DMS53 (cell line): Measurements from ENCODE around the gene HLA-DRB1.
A peak's percentile ranks its signal among the peaks of the same experiment; 100 is the strongest.
"Not testable (repeated sequence)": the region's sequence is repeated elsewhere in the genome, so short reads cannot be mapped to it uniquely, and the experiment has no call there.

ENCODE experiments used
- DNase-seq: peaks from one replicate; lab custom pipeline; 2025; lab: John Stamatoyannopoulos, UW

HLA-DRB1 gene

GRCh38 chr6:32609731-32610640 lies 20.3 kb upstream of the HLA-DRB1 start:
- DNase-seq: peak; percentile 93

GRCh38 chr6:32609391-32609730 lies 19.7 kb upstream of the HLA-DRB1 start:
- DNase-seq: no peak

- DNase-seq: peak; percentile 38
Measured at GRCh38 chr6:32608362-32608761, 18.7 kb upstream of the HLA-DRB1 start.

GRCh38 chr6:32607988-32608298 lies 18.3 kb upstream of the HLA-DRB1 start:
- DNase-seq: no peak

GRCh38 chr6:32607263-32607987 lies 17.8 kb upstream of the HLA-DRB1 start:
- DNase-seq: no peak

GRCh38 chr6:32604434-32604877 lies 14.8 kb upstream of the HLA-DRB1 start:
- DNase-seq: peak; percentile 17

- no peak for DNase-seq
Measured at GRCh38 chr6:32603888-32604287, 14.2 kb upstream of the HLA-DRB1 start.

GRCh38 chr6:32603222-32603621 lies 13.6 kb upstream of the HLA-DRB1 start:
- no peak for DNase-seq

- DNase-seq: no peak
Measured at GRCh38 chr6:32602383-32602782, 12.7 kb upstream of the HLA-DRB1 start.

GRCh38 chr6:32597024-32597423 lies 7.4 kb upstream of the HLA-DRB1 start:
- DNase-seq: no peak

- DNase-seq: not testable (repeated sequence)
Measured at GRCh38 chr6:32590713-32591112, 1.1 kb upstream of the HLA-DRB1 start.

- DNase-seq: no peak
Measured at GRCh38 chr6:32588156-32588555, 1.5 kb downstream of the HLA-DRB1 start.

- no peak for DNase-seq
Measured at GRCh38 chr6:32583527-32583898, 6.1 kb downstream of the HLA-DRB1 start.

- peak; percentile 37 for DNase-seq
Measured at GRCh38 chr6:32581315-32582095, 8.1 kb downstream of the HLA-DRB1 start.

GRCh38 chr6:32580593-32580992 lies 9.1 kb downstream of the HLA-DRB1 start:
- no peak for DNase-seq

- DNase-seq: no peak
Measured at GRCh38 chr6:32578962-32579361, 10.7 kb downstream of the HLA-DRB1 start.

- not testable (repeated sequence) for DNase-seq
Measured at GRCh38 chr6:32577493-32577892, 12.2 kb downstream of the HLA-DRB1 start.

- no peak for DNase-seq
Measured at GRCh38 chr6:32576250-32576649, 13.4 kb downstream of the HLA-DRB1 start.

- no peak for DNase-seq
Measured at GRCh38 chr6:32570363-32570905, 19.2 kb downstream of the HLA-DRB1 start.

GRCh38 chr6:32568561-32568960 lies 21.1 kb downstream of the HLA-DRB1 start:
- peak; percentile 10 for DNase-seq

GRCh38 chr6:32566957-32567356 lies 22.7 kb downstream of the HLA-DRB1 start:
- no peak for DNase-seq

- DNase-seq: no peak
Measured at GRCh38 chr6:32565511-32565910, 24.1 kb downstream of the HLA-DRB1 start.
